ENCODE results near the gene USP35.

DNA sequence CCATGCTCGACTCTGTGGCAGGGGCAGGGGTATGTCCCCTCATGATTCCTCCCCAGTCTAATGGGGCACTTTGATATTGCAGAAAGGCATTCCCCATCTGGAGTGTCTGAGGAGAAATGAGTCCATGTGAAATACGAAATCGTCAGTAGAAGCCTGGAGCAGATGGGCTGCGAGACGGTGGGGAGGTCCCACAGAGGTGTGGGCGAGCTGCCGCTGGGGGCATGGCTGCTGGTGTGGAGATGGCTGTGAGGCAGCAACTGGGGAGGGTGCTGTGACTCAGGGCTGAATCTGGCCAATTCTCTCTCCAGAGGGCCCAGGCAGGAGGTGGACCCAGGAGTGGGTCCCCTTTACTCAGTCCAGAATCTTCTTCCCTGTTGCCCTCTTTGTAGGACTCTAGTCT lies 11.5 kb upstream of the USP35 start:
- no peak for TF ChIP-seq EZH2 (IDR thresholded peaks at IDR 0.05; ENCODE audit: borderline replicate concordance, low read length)
- TF ChIP-seq, protein P1, sequence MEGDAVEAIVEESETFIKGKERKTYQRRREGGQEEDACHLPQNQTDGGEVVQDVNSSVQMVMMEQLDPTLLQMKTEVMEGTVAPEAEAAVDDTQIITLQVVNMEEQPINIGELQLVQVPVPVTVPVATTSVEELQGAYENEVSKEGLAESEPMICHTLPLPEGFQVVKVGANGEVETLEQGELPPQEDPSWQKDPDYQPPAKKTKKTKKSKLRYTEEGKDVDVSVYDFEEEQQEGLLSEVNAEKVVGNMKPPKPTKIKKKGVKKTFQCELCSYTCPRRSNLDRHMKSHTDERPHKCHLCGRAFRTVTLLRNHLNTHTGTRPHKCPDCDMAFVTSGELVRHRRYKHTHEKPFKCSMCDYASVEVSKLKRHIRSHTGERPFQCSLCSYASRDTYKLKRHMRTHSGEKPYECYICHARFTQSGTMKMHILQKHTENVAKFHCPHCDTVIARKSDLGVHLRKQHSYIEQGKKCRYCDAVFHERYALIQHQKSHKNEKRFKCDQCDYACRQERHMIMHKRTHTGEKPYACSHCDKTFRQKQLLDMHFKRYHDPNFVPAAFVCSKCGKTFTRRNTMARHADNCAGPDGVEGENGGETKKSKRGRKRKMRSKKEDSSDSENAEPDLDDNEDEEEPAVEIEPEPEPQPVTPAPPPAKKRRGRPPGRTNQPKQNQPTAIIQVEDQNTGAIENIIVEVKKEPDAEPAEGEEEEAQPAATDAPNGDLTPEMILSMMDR (conservative IDR thresholded peaks at IDR 0.05 in 1 of 2, IDR thresholded peaks at IDR 0.05 in 1 of 2; ENCODE audit: extremely low read depth in 1 of 2, insufficient read depth in 1 of 2, low read depth in 1 of 2, low read length in 2 of 2) = no peak
